GM12801 (cell line): ENCODE measurements around the gene VAMP4.

Source experiments
- CTCF ChIP-seq: IDR thresholded peaks from one replicate; pipeline ENCODE4 v1.5.1; 2011; ENCODE audit warnings: control low read depth; ENCODE audit not compliant: insufficient read length; ENCODE audit errors: extremely low read depth

The VAMP4 gene, protein sequence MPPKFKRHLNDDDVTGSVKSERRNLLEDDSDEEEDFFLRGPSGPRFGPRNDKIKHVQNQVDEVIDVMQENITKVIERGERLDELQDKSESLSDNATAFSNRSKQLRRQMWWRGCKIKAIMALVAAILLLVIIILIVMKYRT

GRCh38 chr1:171741872-171742576 lies at the start of gene VAMP4:
TSS of gene VAMP4 (minus strand) at chr1:171742065. CDS start at chr1:171738414, 3,651 bp downstream.
- no peak for TF ChIP-seq CTCF

DNA sequence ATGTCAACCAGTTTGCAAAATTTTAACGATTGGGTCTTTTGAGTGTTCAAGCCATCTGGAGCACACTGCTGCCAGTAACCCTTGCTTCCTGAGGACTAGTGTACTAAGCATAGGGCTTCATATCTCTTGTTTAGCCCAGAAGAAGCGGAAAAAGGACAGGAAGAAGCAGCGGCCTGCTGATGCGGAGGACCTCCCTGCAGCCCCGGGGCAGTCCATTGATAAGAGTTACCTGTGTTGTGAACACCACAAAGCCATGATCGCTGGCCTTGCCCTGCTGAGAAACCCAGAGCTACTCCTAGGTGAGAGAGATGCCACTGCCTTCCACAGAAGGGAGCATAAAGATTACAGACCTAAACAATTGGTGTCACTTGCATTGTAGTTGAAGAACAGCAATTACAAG lies 48.5 kb upstream of the VAMP4 start:
- no peak for TF ChIP-seq CTCF

DNA sequence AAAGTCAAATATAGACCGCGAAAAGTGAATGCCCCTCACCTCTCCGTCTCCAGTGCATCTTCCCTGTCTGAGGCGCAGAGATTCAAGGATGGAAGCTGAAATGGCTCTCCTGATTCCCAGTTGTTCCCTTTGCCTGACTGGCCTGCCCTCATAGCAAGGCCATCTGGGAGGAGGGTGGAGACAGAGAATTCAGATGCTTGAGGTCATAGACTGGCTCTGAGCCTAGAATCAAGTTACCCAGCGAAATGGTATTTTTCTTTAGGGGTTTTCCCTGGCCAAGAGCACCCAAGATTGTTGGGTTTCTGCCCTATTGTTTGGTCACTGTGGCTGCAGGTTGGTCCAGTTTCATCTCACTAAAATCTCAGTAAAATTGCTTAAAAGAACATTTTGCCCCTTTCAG lies 46.8 kb upstream of the VAMP4 start:
- TF ChIP-seq CTCF: no peak

- TF ChIP-seq CTCF: no peak
Measured at GRCh38 chr1:171787686-171788480, 46.0 kb upstream of the VAMP4 start.

- no peak for TF ChIP-seq CTCF
Measured at GRCh38 chr1:171786534-171786933, 44.7 kb upstream of the VAMP4 start.

- TF ChIP-seq CTCF: no peak
Measured at GRCh38 chr1:171785766-171786165, 43.9 kb upstream of the VAMP4 start.

GRCh38 chr1:171784784-171785183 lies 42.9 kb upstream of the VAMP4 start:
- no peak for TF ChIP-seq CTCF
